NCI-H526 (cell line): ENCODE measurements around the gene CMYA5.
"Not testable (repeated sequence)": the region's sequence is repeated elsewhere in the genome, so short reads cannot be mapped to it uniquely, and the experiment has no call there.

Source experiments
- DNase-seq, 2 experiments: peaks; one replicate each; lab custom pipeline; 2025; lab: John Stamatoyannopoulos, UW

Gene CMYA5

GRCh38 chr5:79702606-79703380 lies 13.2 kb downstream of the CMYA5 start:
- DNase-seq, result no peak

DNA sequence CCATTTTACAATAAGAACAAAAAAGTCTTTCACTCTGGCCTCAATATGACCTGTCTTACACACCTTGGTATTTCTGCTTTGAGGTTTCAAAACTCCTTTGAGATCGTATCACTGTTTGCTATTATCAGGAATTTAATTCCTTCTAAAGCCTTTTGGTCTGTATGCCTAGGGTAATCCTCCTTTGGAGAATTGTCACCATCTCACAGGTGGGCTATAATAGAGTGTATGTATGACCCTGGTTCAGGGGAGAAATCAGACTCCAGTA lies 13.7 kb downstream of the CMYA5 start:
- DNase-seq, result no peak

- no peak for DNase-seq
Measured at GRCh38 chr5:79704553-79704952, 14.9 kb downstream of the CMYA5 start.

DNA sequence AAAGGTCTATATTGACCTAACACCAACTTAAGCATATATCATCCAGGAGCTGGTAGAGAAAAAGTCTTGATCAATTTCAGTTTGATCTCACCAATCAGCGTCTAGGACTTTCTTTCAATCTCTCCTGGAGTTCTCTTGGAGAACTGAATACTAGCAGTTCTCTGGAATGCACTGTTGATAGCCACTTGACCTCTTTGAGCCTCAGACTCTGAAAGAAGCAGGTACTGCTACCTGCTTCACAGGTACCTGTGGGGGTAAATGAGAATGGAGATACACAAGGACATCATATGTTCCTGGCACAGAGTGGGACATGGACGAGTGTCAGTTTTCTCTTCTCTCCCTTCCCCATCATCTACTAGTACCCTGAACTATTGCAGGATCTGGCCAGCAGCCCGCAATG lies 16.0 kb downstream of the CMYA5 start:
- DNase-seq, result no peak

DNA sequence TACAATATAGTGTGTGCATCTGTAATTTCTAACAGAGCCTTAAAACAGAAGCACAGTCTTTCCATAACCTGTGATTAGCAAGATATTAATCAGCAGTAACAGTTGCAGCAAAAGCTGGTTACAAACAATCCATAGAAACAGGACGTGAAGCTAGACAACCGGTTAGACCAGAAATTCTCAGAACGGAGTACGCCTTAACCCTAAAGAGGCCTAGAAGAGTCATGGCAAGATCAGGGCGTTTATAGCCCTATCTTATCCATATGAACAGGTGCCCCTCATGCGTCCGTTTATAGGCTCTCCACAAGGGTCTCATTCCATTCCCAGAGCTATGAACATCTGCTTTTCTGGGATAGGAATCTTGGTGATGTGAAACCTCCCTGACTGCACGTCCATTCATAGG lies 16.7 kb downstream of the CMYA5 start:
- DNase-seq, result not testable (repeated sequence)

- peak in 1 of 2 experiments; percentile 26 for DNase-seq
Measured at GRCh38 chr5:79707535-79707934, 17.9 kb downstream of the CMYA5 start.

DNA sequence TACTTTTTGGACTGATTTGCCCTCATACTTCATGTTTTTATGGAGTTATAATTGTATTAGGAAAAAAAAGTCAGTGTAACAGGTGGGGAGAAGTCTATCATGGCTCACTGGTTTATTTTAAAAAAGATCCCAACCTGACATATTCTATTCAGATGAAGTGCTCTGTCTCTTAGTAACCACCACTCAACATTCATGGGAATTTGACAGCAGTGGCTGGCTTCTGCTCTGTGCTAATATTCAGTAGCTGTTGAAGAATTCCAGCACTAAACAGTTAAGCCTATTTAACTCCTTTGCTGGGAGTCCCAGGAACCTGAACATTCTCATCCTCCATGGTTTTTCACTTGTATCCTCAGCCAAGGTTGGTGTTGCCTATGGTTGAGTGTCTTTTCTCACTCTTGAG lies 23.1 kb downstream of the CMYA5 start:
- DNase-seq, result no peak

DNA sequence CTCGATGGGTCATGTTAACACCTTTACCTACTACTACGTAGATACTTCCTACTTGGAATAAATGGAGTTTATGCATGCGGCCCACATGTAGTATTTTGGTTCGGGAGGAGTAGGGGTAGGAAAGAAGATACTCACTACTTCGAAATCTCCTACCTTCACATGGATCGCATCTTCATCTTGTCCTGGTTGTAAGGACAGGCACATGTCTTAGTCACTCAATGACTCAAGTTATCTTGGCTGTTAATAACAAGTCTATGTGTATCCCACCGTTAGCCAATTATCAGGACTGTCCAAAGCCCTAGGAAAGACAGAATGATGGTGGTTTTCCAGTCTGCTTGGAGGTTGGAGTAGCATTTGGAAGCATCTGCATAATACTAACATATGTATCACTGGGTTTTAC lies 24.1 kb downstream of the CMYA5 start:
- no peak for DNase-seq

- no peak for DNase-seq
Measured at GRCh38 chr5:79716839-79717238, 27.2 kb downstream of the CMYA5 start.

- DNase-seq, result no peak
Measured at GRCh38 chr5:79720096-79720495, 30.5 kb downstream of the CMYA5 start.

DNA sequence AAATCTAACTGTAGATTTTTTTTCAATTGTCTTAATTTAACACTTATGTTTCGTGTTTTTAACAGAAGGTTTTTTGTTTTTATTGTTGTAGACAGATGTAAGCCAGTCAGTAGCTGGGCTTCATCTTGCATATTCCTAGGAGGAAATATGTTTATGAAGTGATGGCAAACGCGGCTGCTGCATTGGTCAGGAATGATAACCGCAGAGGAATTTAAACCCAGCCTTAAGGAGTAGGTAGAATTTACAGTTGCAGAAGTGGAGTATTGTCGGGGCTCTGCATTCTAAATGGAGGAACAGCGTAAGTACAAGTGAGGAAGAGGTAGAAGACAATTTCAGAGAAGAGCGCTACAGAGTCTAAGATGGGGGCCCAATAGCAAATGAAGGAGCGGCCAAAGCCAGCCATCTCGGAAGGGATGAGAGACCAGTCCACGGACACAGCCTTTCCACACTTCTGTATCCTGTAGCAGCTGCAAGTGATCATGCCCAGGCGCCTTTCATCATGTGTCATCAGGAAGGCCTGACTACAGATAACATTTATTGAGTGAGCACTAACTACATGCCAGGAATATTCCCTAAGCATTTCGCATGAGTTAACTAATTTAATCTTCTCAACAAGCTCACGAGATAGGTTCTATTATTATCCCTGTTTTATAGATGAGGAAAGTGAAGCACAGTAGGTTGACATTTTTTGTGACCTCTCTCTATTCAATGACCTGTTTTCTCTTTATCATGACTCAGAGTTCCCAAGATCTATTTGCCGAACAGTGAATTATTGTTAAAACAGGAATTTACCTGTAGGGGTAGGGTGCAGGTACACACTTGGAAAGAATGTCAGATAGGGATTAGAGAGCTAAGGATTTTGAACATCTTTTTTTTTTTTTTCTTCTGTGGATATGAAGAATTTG lies 38.1 kb downstream of the CMYA5 start:
- DNase-seq, result no peak

GRCh38 chr5:79728396-79728795 lies 38.8 kb downstream of the CMYA5 start:
- no peak for DNase-seq

DNA sequence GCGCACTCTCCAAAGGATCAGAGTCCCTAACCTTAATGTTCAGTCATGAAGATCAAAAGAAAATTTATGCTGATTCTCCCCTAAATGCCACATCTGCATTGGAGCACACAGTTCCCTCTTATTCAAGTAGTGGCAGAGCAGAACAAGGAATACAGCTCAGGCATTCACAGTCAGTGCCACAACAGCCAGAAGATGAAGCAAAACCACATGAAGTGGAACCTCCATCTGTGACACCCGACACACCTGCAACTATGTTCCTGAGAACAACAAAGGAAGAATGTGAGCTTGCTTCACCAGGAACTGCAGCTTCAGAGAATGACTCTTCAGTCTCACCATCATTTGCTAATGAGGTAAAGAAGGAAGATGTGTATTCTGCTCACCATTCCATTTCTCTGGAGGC lies 40.0 kb downstream of the CMYA5 start:
- DNase-seq, result no peak

DNA sequence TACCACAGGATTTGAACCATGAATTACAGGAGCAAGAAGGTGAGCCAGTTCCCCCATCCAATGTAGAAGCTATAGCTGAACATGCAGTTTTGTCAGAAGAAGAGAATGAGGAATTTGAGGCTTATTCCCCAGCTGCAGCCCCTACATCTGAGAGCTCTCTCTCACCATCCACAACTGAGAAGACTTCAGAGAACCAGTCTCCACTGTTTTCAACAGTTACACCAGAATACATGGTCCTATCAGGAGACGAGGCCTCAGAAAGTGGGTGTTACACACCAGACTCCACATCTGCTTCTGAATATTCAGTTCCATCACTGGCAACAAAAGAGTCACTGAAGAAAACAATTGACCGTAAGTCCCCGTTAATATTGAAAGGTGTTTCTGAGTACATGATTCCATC lies 40.9 kb downstream of the CMYA5 start:
- DNase-seq, result no peak

DNA sequence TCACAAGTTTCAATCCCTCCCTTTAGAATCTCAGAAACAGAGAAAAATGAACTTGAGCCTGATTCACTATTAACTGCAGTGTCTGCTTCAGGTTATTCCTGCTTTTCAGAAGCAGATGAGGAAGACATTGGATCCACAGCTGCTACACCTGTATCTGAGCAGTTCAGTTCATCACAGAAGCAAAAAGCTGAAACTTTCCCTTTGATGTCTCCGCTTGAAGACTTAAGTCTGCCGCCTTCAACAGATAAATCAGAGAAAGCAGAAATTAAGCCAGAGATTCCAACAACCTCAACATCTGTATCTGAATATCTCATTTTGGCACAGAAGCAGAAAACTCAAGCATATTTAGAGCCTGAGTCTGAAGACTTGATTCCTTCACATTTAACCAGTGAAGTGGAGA lies 42.1 kb downstream of the CMYA5 start:
- DNase-seq, result no peak

DNA sequence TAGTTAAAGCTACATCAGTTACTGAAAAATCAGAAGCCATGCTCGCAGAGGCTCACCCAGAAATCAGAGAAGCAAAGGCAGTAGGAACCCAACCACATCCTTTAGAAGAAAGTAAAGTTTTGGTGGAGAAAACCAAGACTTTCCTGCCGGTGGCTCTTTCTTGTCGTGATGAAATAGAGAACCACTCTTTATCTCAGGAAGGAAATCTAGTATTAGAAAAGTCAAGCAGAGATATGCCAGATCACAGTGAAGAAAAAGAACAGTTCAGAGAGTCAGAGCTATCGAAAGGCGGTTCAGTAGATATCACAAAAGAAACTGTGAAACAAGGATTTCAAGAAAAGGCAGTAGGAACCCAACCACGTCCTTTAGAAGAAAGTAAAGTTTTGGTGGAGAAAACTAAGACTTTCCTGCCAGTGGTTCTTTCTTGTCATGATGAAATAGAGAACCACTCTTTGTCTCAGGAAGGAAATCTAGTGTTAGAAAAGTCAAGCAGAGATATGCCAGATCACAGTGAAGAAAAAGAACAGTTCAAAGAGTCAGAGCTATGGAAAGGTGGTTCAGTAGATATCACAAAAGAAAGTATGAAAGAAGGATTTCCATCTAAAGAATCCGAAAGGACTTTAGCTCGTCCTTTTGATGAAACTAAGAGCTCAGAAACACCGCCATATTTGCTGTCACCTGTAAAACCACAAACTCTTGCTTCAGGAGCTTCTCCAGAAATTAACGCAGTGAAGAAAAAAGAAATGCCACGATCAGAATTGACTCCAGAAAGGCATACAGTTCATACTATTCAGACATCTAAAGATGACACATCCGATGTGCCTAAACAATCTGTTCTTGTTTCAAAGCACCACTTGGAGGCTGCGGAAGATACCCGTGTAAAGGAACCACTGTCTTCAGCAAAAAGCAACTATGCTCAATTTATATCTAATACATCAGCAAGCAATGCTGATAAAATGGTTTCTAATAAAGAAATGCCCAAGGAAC lies 47.2 kb downstream of the CMYA5 start:
- DNase-seq, result no peak

DNA sequence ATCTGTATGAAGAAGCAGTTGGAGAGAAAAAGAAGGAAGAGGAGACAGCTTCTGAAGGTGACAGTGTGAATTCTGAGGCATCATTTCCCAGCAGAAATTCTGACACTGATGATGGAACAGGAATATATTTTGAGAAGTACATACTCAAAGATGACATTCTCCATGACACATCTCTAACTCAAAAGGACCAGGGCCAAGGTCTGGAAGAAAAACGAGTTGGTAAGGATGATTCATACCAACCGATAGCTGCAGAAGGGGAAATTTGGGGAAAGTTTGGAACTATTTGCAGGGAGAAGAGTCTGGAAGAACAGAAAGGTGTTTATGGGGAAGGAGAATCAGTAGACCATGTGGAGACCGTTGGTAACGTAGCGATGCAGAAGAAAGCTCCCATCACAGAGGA lies 48.7 kb downstream of the CMYA5 start:
- no peak for DNase-seq

DNA sequence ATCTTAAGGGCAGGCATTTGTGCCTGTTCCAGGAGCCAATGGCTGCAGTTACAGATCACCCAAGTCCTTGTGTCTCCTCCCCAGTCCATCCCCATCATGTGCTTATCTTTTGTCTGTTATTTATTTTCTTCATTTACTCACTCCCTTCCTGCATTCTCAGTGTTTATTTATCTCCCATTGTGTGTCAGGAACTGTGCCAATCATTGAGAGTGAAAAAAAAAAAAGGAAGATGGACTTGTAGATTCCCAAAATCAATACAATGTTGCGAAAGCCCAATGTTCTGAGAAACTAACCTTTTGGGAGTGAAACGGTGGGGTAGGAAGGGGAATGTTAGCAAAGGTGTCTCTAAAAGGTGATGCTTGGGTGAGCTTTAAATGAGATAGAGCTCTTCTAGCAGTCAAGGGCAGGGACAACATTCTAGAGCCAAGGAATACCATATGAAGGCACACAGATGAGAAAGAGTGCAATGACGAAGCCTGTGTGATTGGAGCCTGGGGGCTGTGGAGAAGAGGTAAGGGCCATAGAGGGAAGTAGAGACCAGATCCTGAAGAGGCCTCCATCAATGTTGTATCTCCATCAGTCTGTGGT lies 53.0 kb downstream of the CMYA5 start:
- DNase-seq, result no peak

DNA sequence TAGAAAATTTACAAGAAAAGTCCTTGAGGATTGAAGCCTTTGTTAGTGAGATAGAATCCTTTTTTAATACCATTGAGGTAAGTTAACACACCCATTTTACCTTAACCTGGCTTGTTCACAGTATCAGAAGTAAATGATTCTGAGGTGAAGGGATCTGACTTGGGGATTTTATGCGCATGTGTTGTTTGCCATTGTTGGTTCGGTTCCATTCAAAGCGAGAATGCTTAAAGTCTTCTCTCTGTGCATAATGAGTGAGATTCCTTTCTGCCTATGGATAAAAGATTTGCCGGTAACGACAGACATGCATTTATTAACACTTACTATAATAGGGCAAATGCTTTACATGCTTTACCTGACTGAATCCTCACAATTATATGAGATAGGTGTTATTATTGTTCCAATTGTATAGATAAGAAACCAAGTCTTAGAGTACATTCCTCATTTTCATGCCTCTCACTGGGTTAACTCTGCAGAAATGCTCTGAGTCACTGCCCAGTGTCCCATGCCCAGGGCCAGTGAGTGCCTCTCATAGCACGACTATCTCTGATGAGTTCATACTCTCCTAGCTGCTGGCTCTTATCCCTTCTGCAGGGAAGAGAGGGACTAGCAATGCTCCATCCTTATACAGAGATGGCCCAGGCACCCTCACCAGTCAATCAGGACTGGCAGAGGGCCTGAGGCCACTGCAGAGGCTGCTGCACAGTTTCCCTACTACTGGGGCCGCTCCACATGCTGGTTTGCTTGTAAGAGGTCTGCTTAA lies 54.4 kb downstream of the CMYA5 start:
- no peak for DNase-seq

- DNase-seq, result no peak
Measured at GRCh38 chr5:79745255-79745654, 55.6 kb downstream of the CMYA5 start.
